Measurements from ENCODE around the gene CCZ1B.
"Not testable (repeated sequence)": the region's sequence is repeated elsewhere in the genome, so short reads cannot be mapped to it uniquely, and the experiment has no call there.

- not testable (repeated sequence) for TF ChIP-seq CTCF, POLR2AphosphoS5, POLR2A, EP300 (IDR thresholded peaks at IDR 0.05)
These were observed 38.7 kb upstream of the CCZ1B start for GRCh38 chr7:6864751-6865150.
